ENCODE data around the gene AJAP1.

The AJAP1 gene

DNA sequence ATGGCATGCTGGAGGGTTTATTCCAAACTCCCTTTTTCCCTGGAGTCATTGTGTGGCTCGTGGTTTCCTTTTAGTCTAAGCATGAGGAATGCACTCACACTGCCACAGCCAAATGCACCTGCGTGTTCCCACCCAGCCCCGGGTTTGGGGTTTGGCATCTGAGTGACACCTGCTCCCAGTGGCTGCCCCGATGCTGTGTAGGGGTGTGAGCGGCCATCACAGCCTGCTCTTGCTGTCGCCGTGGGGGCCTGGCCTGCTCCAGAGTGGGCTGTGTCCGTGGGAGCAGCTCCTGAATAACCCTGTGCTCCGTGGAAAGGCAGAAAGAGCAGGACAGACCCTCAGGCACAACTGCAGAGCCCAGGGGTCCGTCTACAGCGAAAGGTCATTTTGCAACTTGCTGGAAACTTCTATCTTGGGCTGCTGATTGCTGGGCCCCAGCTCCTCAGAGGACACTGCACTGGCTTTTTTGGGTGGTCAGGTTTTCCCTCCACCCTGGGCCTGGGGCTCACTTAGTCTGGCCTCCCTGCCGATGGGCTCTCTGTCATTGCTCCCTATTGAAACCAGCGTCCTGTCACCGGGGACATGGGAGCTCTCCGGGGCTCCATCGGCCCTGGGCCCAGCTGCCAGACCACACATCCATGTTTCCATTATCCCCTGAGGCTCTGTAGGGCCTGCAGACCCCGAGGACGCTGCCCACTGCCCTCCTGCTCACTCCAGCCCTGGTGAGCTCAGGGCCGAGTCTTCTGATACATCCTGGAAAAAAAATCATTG is 74.1 kb downstream of the AJAP1 start:
- CTCF ChIA-PET = interaction anchor here (0.7 kb wide), 1 partner anchor 741 kb away, joined by 3 read pairs; no protein-coding TSS in a partner anchor
- TF ChIP-seq ZNF324 (tag by site-specific recombination; IDR thresholded peaks at IDR 0.05) (no peak), ZNF311 (tag by site-specific recombination; IDR thresholded peaks at IDR 0.05; ENCODE audit: borderline replicate concordance) (no peak), ZNF704 (tag by site-specific recombination; IDR thresholded peaks at IDR 0.05) (no peak), SALL2 (tag by site-specific recombination; IDR thresholded peaks at IDR 0.05; ENCODE audit: borderline replicate concordance) (no peak), KLF8 (tag by site-specific recombination; IDR thresholded peaks at IDR 0.05) (no peak), BCL11B (tag by site-specific recombination; IDR thresholded peaks at IDR 0.05; ENCODE audit: low read depth) (no peak), GLIS1 (tag by site-specific recombination; IDR thresholded peaks at IDR 0.05) (no peak), RBAK (tag by site-specific recombination; IDR thresholded peaks at IDR 0.05) (no peak), ZNF169 (tag by site-specific recombination; IDR thresholded peaks at IDR 0.05) (no peak), ZNF664 (tag by site-specific recombination; IDR thresholded peaks at IDR 0.05) (no peak), ZNF302 (tag by site-specific recombination; IDR thresholded peaks at IDR 0.05; ENCODE audit: low read depth) (no peak), ZNF660 (tag by site-specific recombination; IDR thresholded peaks at IDR 0.05) (no peak), ZNF114 (tag by site-specific recombination; IDR thresholded peaks at IDR 0.05) (no peak), MZF1 (tag by site-specific recombination; IDR thresholded peaks at IDR 0.05; ENCODE audit: borderline replicate concordance) (no peak), ZSCAN30 (tag by site-specific recombination; IDR thresholded peaks at IDR 0.05) (no peak), ZNF518A (tag by site-specific recombination; conservative IDR thresholded peaks at IDR 0.05; ENCODE audit: low read depth) (no peak)
- TF ChIP-seq, protein P1, sequence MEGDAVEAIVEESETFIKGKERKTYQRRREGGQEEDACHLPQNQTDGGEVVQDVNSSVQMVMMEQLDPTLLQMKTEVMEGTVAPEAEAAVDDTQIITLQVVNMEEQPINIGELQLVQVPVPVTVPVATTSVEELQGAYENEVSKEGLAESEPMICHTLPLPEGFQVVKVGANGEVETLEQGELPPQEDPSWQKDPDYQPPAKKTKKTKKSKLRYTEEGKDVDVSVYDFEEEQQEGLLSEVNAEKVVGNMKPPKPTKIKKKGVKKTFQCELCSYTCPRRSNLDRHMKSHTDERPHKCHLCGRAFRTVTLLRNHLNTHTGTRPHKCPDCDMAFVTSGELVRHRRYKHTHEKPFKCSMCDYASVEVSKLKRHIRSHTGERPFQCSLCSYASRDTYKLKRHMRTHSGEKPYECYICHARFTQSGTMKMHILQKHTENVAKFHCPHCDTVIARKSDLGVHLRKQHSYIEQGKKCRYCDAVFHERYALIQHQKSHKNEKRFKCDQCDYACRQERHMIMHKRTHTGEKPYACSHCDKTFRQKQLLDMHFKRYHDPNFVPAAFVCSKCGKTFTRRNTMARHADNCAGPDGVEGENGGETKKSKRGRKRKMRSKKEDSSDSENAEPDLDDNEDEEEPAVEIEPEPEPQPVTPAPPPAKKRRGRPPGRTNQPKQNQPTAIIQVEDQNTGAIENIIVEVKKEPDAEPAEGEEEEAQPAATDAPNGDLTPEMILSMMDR (tag by site-specific recombination; IDR thresholded peaks at IDR 0.05) = no peak
- TF ChIP-seq, protein P2, sequence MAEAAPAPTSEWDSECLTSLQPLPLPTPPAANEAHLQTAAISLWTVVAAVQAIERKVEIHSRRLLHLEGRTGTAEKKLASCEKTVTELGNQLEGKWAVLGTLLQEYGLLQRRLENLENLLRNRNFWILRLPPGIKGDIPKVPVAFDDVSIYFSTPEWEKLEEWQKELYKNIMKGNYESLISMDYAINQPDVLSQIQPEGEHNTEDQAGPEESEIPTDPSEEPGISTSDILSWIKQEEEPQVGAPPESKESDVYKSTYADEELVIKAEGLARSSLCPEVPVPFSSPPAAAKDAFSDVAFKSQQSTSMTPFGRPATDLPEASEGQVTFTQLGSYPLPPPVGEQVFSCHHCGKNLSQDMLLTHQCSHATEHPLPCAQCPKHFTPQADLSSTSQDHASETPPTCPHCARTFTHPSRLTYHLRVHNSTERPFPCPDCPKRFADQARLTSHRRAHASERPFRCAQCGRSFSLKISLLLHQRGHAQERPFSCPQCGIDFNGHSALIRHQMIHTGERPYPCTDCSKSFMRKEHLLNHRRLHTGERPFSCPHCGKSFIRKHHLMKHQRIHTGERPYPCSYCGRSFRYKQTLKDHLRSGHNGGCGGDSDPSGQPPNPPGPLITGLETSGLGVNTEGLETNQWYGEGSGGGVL (tag by site-specific recombination; IDR thresholded peaks at IDR 0.05) = no peak
- no peak overlapping the region for H3K4me3 ChIP-seq (ENCODE audit: low read depth, low read length)
- H3K9me3 ChIP-seq (ENCODE audit: control insufficient read depth, insufficient read depth, low read depth, low read length) = no peaks in the 10 kb centered on the region
- no peak overlapping the region for H3K27ac ChIP-seq (ENCODE audit: extremely low read depth, low read depth, low read length)
- H3K36me3 ChIP-seq (ENCODE audit: control insufficient read depth in 2 of 2, insufficient read depth in 1 of 2, low read length in 2 of 2) = no peaks in the 10 kb centered on the region
- H3K4me1 ChIP-seq (ENCODE audit: control insufficient read depth, insufficient read depth, low read length) = no peaks in the 10 kb centered on the region
- POLR2A ChIA-PET = no interaction called here
